A172 (cell line): ENCODE data around the gene ASB1. TPM values are rescaled to one million over a fixed set of nuclear protein-coding genes. Genes with fewer than 3 reads are reported as not detected.

Experiments
- DNase-seq: peaks from one replicate; pipeline ENCODE4 v3.0.0-alpha.2; 2015; ENCODE audit warnings: low spot score
- total RNA-seq: library from RNA; depleted of rRNA; stranded (reverse); fragments of >200 nt; shearing (Covaris generic); gene quantifications from 2 replicates; pipeline ENCODE4 v1.2.3, GENCODE V29; 2014; rRNA removed

ASB1 gene
- total RNA-seq, 1 experiment from 2014 or later = 46.8 TPM

DNA sequence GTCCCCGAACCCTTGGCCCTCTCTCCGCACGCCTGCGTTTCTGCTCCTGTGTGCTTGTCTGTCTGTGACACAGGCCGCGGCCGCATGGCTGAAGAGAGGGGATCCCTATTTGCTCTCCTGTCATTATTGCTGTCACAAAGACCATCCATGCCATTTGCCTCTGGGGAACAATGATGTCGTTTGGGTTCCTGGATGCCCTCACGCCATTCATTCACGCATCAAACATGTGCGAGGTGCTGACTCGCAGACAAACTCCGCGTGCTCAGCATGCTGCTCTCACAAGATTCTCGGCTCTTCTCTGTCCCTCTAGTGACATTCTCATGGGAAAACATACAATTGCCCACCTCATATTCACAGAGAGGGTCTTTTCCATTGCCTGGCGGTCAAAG is 67.8 kb downstream of the ASB1 start:
- no peak for DNase-seq

DNA sequence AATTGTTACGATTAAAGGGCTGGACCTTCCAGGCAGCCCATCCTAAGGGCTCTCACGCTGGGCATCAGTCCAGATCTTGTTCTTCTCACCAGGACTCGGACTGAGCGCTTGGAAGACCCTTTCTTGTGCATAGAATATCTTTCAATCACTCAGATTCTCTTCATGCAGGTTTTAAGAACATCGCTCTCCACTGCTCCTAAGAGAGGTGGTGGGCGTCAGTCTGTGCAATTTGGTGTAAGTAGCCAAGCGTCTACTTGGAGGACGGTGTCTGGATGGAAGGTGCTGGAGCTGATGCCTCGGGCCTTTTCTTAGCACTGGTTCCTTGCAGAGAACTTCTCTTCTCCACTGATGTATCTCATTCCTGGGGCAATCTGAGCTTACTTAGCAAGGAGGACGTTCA is 68.7 kb downstream of the ASB1 start:
- no peak for DNase-seq

DNA sequence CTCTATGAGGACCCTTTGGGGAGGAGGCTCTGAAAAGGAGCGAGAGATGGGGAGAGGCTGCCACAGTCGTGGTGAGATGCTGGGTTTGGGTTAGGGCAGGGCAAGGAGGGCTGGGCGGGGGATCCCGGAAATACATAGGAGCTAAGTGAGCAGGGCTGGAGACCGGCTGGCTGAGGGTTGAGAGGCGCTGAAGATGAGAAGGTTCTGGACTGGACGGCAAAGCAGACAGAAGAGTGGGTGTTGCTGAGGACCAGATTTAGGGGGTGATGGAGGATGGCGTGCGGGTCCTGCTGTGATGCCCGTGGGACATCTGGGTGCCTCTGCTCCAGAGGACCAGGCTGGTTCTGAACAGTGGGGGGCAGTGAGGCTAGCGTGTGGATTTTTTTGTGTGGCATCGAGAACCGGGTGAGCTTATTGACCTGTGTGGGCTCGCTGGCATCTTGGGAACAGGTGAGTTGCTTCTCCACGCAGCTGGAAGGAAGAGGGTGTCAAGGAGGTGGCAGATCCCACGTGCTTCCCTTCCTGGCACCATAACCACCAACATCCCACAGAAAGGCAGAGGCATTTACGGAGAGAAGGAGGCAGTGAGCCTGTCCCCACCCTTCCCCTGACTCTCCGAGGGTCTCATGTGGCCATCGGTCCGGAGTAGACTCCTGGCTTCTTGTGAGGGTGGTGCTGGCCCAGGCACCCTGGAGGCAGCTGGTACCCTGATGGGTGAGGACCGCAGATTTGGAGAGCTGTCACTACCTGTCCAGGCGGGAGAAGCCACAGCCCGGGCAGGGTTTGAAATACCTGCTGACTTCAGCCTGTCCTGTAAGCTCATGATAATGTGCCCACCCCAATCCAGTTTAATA is 70.3 kb downstream of the ASB1 start:
- no peak for DNase-seq

DNA sequence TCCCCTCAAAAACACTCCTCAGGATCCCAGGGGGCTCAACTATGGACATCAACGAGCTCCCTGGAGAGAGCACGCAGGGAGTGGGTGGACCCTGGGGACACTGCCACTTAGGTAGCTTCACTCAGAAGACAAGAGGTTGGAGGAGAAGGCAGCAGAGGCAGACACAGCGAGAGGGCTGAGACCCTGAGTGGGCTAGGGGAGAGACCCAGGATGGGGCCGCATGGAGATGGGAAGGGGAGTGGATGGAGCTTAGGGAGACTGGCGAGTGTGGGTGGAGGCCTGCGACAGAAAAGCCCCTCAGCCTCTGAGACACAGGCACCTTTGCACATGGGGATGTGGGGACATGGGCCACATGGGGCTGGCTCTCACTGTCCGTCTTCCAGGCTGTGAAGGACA is 70.9 kb downstream of the ASB1 start:
- DNase-seq = no peak

DNA sequence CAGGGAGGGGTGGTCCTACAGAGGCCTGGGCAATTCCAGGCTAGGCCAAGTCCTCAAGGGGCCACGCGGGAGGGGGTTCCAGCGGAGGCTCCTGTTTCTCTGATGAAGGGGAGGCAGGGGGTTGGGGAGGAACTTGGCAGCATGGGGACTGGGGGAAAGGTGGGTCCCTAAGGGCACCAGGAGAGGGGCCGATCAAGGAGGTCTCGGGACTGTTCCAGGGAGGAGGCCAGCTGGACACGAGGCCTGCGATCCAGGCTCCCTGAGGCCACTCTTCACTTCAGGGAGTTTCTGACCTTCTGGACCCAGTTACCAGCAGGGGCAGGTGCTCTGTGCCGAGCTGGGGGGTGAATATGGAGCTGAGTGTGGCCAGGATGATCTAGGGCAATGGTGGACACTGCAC is 71.5 kb downstream of the ASB1 start:
- no peak for DNase-seq

DNA sequence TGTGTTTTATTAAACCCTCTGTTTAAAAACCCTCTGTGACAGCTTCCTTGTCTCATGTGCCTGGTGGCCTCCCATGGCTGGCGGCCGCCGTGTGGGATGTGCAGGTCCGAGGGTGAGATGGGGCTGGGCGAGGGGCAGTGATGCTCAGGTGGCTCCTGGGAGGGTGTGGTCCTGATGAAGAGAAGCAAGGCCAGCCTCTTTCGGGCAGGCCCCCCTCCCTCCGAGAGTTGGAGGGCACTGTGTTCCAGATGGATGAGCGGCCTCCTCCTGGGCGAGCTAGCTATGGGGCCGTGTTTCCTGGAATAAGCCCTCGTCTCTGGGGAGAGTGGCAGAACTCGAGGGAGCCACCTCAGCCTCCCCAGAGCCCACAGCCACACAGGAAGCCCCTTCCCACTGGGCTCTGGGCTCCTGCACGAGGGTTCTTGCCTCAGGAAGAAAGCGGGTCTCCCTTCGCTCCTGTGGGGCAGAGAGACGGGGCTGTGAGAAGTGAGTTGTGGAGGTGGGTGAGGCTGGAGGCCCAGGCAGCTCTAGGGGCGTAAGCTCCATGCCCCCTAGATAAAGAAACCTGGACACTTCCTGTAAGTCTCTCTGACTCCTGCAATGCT is 72.1 kb downstream of the ASB1 start:
- no peak for DNase-seq

DNA sequence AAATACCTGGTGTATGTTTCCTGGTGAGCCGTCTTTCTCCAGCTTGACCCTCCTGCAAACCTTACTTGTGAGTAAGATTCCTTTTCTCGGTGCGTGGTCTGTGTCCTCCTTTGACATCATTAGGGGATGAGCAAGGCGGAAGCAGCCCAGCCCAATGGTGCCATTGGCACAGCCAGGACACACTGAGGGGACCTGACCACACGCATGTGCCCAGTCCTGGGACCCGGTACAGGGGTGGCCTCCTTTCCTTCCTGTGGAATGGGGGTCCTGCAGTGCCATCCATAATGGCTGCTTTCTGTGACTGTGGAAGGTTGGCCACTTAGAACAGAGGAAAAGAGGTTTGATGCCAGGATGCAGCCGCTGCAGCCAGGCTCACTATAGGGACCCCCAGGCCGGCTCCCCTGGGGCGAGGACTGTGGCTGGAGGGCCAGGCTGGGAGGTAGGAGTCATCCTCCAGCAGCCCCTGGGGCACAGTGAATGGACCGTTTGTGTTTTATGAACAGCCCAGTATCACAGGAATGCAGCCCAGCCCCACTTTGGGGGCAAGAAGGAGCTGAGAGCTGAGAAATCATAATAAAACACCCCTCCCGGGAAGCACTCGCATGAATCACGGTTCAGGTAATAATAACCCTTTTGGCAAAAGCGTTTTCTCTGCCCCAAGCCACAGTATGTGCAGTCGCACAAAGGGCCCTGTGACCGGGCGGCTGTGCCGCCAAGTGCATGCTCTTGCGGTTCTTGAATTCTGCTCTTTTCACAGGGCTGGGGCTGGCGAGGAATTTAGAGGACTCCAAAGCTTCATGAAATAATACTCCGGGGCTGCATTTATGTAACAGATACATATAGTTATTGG is 73.2 kb downstream of the ASB1 start:
- no peak for DNase-seq

DNA sequence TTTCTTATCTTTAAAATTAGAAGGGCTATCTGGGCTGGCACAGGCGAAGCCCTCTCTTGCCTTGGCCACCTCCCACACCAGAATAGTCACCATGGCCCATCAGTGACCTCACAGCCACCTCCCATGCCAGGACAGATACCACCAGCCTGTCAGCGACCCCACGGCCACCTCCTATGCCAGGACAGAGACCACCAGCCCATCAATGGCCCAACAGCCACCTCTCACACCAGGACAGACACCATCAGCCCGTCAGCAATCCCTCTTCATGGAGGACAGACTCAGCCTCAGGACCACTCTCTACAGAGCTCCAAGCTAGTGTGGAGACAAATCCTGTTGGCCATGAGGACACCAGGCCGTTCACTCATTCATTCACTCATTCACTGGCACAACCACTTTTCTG is 74.6 kb downstream of the ASB1 start:
- DNase-seq = no peak

Other genes with a start within 250 kb of the ASB1 start
- gene ILKAP, start 223.2 kb upstream of the ASB1 start, total RNA-seq = 21.2 and 22.2 TPM in 2 replicates
- gene HES6, start 186.9 kb upstream of the ASB1 start, total RNA-seq = 28.6 and 31.7 TPM in 2 replicates
- gene PER2, start 138.3 kb upstream of the ASB1 start, total RNA-seq = 1.4 and 1.6 TPM in 2 replicates
- gene TRAF3IP1, start 106.4 kb upstream of the ASB1 start, total RNA-seq = 14.0 and 17.9 TPM in 2 replicates